AG09319 (cell line): ENCODE results near the gene POPDC2.

Experiments used
- DNase-seq: peaks from one replicate; pipeline ENCODE4 v3.0.0-alpha.2; 2010; ENCODE audit warnings: low read depth; ENCODE audit errors: extremely low read depth
- TF ChIP-seq, protein P1 (sequence below): IDR thresholded peaks from 2 replicates; pipeline ENCODE4 v1.5.1; 2011; ENCODE audit warnings: low read depth, mild to moderate bottlenecking, inconsistent platforms, low read length, moderate library complexity

Gene POPDC2

DNA sequence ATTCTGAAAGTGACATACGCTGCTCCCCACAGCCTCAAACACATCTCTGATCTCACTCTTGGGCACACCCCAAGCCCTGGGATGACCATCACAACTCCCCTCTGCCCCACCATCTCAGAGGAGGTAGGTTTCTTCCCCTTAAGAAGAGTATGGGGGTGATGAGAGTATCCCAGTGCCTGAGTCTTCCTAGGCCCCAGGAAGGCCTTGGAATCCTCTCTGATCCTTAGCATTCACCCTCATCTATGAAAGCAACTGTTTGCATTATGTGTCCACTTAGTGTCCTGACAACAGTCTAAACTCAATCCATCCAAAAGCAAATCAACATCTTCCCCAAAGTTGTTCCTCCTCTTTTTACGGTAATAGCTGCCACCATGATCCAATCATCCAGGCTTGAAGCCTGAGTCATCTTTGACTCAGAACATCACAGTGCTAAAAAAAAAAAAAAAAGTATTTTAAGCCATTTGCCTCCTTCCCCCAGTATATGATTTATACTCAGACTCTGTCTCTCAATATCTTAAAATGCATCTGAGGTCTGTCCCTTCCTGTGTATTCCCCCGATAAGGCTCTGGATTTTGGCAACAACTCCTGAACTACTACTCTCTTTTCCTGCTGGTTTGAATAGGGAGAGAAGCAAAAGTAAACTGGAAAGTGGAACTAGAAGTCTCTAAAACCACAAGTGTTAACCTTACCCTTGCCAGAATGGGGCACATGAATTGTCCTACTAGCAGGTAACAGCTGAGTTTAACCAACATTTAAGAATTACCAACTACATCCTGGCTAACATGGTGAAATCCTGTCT lies 22.5 kb downstream of the POPDC2 start:
- DNase-seq = peak; percentile 32
- TF ChIP-seq, protein P1, sequence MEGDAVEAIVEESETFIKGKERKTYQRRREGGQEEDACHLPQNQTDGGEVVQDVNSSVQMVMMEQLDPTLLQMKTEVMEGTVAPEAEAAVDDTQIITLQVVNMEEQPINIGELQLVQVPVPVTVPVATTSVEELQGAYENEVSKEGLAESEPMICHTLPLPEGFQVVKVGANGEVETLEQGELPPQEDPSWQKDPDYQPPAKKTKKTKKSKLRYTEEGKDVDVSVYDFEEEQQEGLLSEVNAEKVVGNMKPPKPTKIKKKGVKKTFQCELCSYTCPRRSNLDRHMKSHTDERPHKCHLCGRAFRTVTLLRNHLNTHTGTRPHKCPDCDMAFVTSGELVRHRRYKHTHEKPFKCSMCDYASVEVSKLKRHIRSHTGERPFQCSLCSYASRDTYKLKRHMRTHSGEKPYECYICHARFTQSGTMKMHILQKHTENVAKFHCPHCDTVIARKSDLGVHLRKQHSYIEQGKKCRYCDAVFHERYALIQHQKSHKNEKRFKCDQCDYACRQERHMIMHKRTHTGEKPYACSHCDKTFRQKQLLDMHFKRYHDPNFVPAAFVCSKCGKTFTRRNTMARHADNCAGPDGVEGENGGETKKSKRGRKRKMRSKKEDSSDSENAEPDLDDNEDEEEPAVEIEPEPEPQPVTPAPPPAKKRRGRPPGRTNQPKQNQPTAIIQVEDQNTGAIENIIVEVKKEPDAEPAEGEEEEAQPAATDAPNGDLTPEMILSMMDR = no peak

DNA sequence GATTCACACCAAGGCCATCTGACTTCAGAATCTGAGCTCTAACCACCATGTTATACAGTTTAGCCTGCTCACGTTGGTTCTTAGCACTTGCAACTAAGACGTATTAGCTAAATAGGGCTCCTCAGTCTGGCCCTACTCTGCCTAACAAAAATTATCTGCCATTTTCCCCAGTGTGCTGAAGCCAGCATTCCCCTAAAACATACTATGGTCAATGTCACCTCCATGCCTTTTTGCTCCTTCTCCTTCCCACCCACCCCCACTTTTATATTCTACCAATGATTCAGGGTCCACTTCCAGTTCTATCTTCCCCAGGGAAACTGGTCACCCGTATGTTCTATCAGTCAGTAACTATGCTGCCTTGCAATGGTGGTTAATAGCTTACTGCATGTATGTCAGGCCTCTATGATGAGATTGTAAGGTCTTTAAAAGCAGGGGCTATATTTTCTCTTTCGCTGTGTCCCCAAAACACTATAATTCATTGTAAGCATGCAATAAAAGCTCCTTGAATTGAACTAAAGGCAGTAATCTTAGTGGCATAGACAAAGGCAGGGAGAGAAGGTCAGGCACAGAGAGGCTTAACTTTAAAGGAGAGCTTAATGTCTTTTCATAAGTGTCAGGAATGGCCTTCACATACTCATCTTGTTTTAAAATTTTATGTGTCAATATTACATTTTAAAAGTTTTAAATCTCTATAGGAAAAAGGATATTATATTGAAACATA lies 23.3 kb downstream of the POPDC2 start:
- TF ChIP-seq, protein P1 = no peak
- DNase-seq = no peak

DNA sequence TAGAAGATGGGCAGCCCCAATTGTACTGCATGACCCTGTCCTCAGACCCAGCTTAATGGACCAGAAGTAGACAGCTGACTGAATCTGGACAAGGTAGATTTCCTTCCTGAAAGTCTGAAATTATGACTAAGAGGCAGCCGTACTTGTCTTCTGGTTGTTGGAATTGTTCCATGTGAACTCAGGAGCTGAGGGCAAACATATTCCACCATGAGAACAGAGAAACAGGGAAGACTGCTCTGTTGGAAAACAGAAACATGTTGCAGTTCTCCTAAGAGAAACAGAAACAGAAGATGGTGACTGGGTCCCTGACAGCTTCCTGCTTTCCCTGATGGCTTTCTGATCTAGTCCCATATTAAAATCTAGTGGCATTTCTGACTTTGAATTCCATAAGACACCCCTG lies 24.1 kb downstream of the POPDC2 start:
- TF ChIP-seq, protein P1 = no peak
- DNase-seq = no peak

DNA sequence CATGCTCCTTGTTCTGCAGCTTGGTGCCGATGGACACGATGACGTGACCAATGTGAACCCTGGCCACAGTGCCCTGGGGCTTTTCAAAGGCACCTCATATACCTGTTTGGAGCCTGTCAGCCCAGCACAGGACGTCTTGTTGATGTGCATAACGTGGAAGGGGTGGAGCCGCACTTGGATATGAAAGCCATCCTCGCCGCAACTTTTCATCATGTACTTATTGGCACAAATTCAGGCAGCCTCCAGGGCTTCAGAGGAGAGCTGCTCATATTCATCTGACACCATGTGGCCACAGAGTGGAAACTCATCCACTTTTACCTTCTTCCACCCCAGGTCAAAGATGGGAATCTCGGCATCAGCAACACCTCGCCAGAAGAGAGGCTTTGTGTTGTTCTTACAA lies 24.7 kb downstream of the POPDC2 start:
- DNase-seq = no peak
- TF ChIP-seq, protein P1 = no peak

DNA sequence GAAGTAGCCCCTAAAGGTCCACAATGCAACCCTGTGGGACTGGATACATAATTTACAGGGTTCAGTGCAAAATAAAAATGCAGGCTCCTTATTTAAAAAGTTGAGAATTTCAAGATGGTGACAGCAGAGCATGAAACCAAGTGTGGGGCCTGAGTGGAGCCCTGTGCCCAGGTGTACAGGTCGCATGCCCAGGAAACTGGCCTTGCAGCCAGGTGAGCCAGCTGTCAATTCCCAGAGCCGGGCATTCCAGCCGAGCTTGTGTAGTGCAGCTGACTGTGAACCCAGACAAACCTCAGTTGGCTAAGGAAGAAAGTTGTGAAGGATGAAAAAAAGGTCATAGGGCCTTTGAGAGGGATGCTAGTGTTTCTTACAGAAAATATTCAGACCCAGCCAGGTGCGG lies 27.6 kb downstream of the POPDC2 start:
- TF ChIP-seq, protein P1 = no peak
- DNase-seq = no peak

DNA sequence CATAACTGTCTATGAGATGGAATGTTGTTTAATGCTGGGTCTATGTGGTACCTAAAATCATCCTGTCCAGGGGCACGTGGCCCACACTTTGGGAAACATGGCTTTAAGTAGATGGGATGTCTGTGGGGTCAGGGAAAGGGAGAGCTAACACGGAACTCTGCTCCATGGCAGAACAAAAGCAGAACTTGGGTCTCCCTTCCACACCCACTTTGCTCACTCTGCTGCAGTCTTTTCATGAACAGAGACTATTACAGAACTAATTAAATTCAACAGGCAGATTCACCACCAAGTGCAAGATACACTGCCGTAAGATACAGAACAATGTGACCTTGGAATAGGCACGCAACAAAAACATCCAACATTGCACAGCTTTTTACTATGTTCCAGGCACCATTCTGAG lies 28.2 kb downstream of the POPDC2 start:
- no peak for DNase-seq
- TF ChIP-seq, protein P1 = no peak

DNA sequence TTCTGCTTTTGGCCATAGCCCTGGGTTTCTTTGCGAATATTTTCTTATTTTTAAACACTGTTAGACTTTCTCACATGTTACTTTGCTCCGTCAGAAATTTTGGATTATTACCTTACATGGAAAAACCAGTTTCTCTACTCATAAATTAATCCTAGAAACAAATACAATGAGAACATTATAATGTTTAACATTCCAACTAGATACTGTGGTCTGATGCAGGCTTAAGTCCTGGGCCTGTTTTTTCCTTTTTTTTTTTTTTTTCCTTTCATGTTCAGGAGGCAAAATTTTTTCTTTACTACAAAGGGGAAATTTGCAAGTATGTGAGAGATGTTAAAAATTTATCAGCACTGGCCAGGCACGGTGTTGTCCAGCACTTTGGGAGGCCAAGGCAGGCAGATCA lies 28.9 kb downstream of the POPDC2 start:
- no peak for DNase-seq

More for the DNA sequence above, 28.9 kb downstream of the POPDC2 start:
- TF ChIP-seq, protein P1 = no peak
